Common myeloid progenitor, CD34-positive (primary cell): ENCODE results near the gene PDLIM1.

Source experiments
- CTCF ChIA-PET: fragments of 350-600 bp; sonication (Branson Sonifier 250); formaldehyde crosslinking; loops from one replicate; lab custom pipeline; 2021; ENCODE audit warnings: antibody characterized with exemption; lab: Charles Lee
- POLR2A ChIA-PET: fragments of 350-600 bp; sonication (Branson Sonifier 250); formaldehyde crosslinking; loops from one replicate; lab custom pipeline; 2021; ENCODE audit warnings: antibody characterized with exemption; lab: Charles Lee
- DNase-seq, 3 donors: peaks; one replicate each; pipeline versions ENCODE4 v3.0.0 to v3.0.0-alpha.2; 2013
- H3K27ac ChIP-seq, 2 experiments: 1 replicate in 1 of 2; 2 replicates in 1 of 2; pipeline ENCODE4 v1.7.0; 2013; ENCODE audit warnings: inconsistent platforms in 2 of 2, low read length in 2 of 2, mild to moderate bottlenecking in 2 of 2, low read depth in 1 of 2, moderate library complexity in 1 of 2; ENCODE audit not compliant: severe bottlenecking in 2 of 2, insufficient read depth in 1 of 2, poor library complexity in 1 of 2
- H3K27me3 ChIP-seq, 5 experiments: replicated peaks in 2 of 5; 1 replicate in 3 of 5; 2 replicates in 2 of 5; pipeline versions ENCODE4 v1.6.1 to v1.7.0; 2013; ENCODE audit warnings: low read length in 4 of 5, mild to moderate bottlenecking in 2 of 5, moderate library complexity in 2 of 5, inconsistent platforms in 1 of 5; ENCODE audit not compliant: insufficient read depth in 5 of 5, control insufficient read depth in 4 of 5
- H3K36me3 ChIP-seq, 4 experiments: 1 replicate in 2 of 4; 2 replicates in 2 of 4; pipeline versions ENCODE4 v1.6.1 to v1.7.0; 2013; ENCODE audit warnings: low read length in 3 of 4, control low read depth in 1 of 4, mild to moderate bottlenecking in 1 of 4; ENCODE audit not compliant: control insufficient read depth in 4 of 4, insufficient read depth in 4 of 4
- H3K4me1 ChIP-seq, 4 experiments: 1 replicate in 3 of 4; 2 replicates in 1 of 4; pipeline versions ENCODE4 v1.6.1 to v1.7.1; 2013; ENCODE audit warnings: low read length in 3 of 4, mild to moderate bottlenecking in 3 of 4, control low read depth in 1 of 4, inconsistent platforms in 1 of 4, moderate library complexity in 1 of 4; ENCODE audit not compliant: control insufficient read depth in 4 of 4, insufficient read depth in 4 of 4; ENCODE audit errors: control extremely low read depth in 1 of 4
- H3K4me3 ChIP-seq, 7 experiments: 1 replicate in 4 of 7; 2 replicates in 3 of 7; pipeline versions ENCODE4 v1.5.1 to v1.7.0; 2013; ENCODE audit warnings: mild to moderate bottlenecking in 7 of 7, low read length in 6 of 7, moderate library complexity in 6 of 7, inconsistent platforms in 2 of 7, low read depth in 2 of 7, control low read depth in 1 of 7; ENCODE audit not compliant: insufficient read depth in 4 of 7, control insufficient read depth in 1 of 7; ENCODE audit errors: extremely low read depth in 1 of 7
- H3K9me3 ChIP-seq, 5 experiments: 1 replicate in 4 of 5; 2 replicates in 1 of 5; pipeline versions ENCODE4 v1.6.1 to v1.7.1; 2013; ENCODE audit warnings: low read length in 4 of 5, mild to moderate bottlenecking in 2 of 5, inconsistent platforms in 1 of 5, low read depth in 1 of 5, moderate library complexity in 1 of 5; ENCODE audit not compliant: control insufficient read depth in 4 of 5, insufficient read depth in 2 of 5; ENCODE audit errors: control extremely low read depth in 1 of 5
- WGBS: methylation state at CpG from one replicate; pipeline ENCODE4 v1.1.5; 2013; ENCODE audit not compliant: insufficient coverage; 5-methylcytosine and 5-hydroxymethylcytosine counted together

Gene PDLIM1

GRCh38 chr10:95289003-95289920 is 1.5 kb downstream of the PDLIM1 start:
- H3K4me1 ChIP-seq = peaks cover 0 to 20% (median 11%) of the 10 kb centered on the region in 4 experiments

GRCh38 chr10:95288303-95288702 is 2.5 kb downstream of the PDLIM1 start:
- 100% methylated on average over 1 of the region's 1 CpG for WGBS
- H3K27ac ChIP-seq = no peak overlapping the region
- peaks cover 0 to 20% (median 11%) of the 10 kb centered on the region in 4 experiments for H3K4me1 ChIP-seq
- ChIA-PET POLR2A (no interaction called here), CTCF (interaction anchor here (1.2 to 2.5 kb wide), 4 partner anchors 10 to 74 kb away, joined by 4 to 10 read pairs (median 5); no protein-coding TSS in a partner anchor)
- H3K36me3 ChIP-seq = no peaks in the 10 kb centered on the region
- no peak for DNase-seq
- H3K9me3 ChIP-seq = no peaks in the 10 kb centered on the region
- H3K27me3 ChIP-seq = no peaks in the 10 kb centered on the region
- H3K4me3 ChIP-seq = no peak overlapping the region

More at GRCh38 chr10:95289003-95289920, 1.5 kb downstream of the PDLIM1 start:
- Histone ChIP-seq H3K36me3 (no peaks in the 10 kb centered on the region), H3K9me3 (no peaks in the 10 kb centered on the region), H3K4me3 (peak overlapping the region in 3 of 7 experiments; percentile 65 to 85 (median 76)), H3K27ac (no peak overlapping the region), H3K27me3 (no peaks in the 10 kb centered on the region)
- ChIA-PET CTCF (interaction anchor here (0.7 to 2.5 kb wide), 3 partner anchors 11 to 46 kb away, joined by 3 to 10 read pairs (median 4); no protein-coding TSS in a partner anchor), POLR2A (interaction anchor here (1.2 kb wide), 1 partner anchor 22 kb away, joined by 3 read pairs; no protein-coding TSS in a partner anchor)
- 91% methylated on average over 10 of the region's 12 CpGs for WGBS
- DNase-seq = no peak

- H3K36me3 ChIP-seq = no peaks in the 10 kb centered on the region
- H3K4me3 ChIP-seq = no peak overlapping the region
- ChIA-PET POLR2A (no interaction called here), CTCF (interaction anchor here (1.1 to 2.3 kb wide), 4 partner anchors 20 to 87 kb away, joined by 3 to 6 read pairs (median 4); no protein-coding TSS in a partner anchor)
- H3K27me3 ChIP-seq = no peaks in the 10 kb centered on the region
- H3K4me1 ChIP-seq = peaks cover 0 to 20% (median 11%) of the 10 kb centered on the region in 4 experiments
- 92% methylated on average over 3 of the region's 3 CpGs for WGBS
- no peak for DNase-seq
- no peak overlapping the region for H3K27ac ChIP-seq
- H3K9me3 ChIP-seq = no peaks in the 10 kb centered on the region
These were observed 3.5 kb downstream of the PDLIM1 start for GRCh38 chr10:95287281-95287680.

GRCh38 chr10:95286707-95287106 is 4.1 kb downstream of the PDLIM1 start:
- Histone ChIP-seq H3K4me3 (no peak overlapping the region), H3K27me3 (no peaks in the 10 kb centered on the region), H3K36me3 (no peaks in the 10 kb centered on the region), H3K27ac (no peak overlapping the region), H3K9me3 (no peaks in the 10 kb centered on the region), H3K4me1 (peaks cover 0 to 20% (median 11%) of the 10 kb centered on the region in 4 experiments)
- ChIA-PET POLR2A (no interaction called here), CTCF (interaction anchor here (0.9 to 2.3 kb wide), 4 partner anchors 20 to 88 kb away, joined by 3 to 6 read pairs (median 3); no protein-coding TSS in a partner anchor)
- WGBS = no CpG with 5 or more reads among the region's 1 CpG
- no peak for DNase-seq

GRCh38 chr10:95285556-95285955 is 5.2 kb downstream of the PDLIM1 start:
- Histone ChIP-seq H3K27ac (no peak overlapping the region), H3K4me1 (peaks cover 0 to 16% (median 6%) of the 10 kb centered on the region in 4 experiments), H3K36me3 (no peaks in the 10 kb centered on the region), H3K9me3 (no peaks in the 10 kb centered on the region), H3K27me3 (no peaks in the 10 kb centered on the region), H3K4me3 (no peak overlapping the region)
- ChIA-PET CTCF (interaction anchor here (1.2 kb wide), 1 partner anchor 21 kb away, joined by 3 read pairs; no protein-coding TSS in a partner anchor), POLR2A (interaction anchor here (0.6 kb wide), 1 partner anchor 32 kb away, joined by 3 read pairs; no protein-coding TSS in a partner anchor)
- no peak for DNase-seq
- WGBS = no CpG with 5 or more reads among the region's 2 CpGs

- DNase-seq = no peak
- H3K27me3 ChIP-seq = no peaks in the 10 kb centered on the region
- ChIA-PET POLR2A (no interaction called here), CTCF (interaction anchor here (0.7 to 1.2 kb wide), 2 partner anchors 13 to 20 kb away, joined by 3 read pairs; no protein-coding TSS in a partner anchor)
- no peaks in the 10 kb centered on the region for H3K9me3 ChIP-seq
- H3K4me1 ChIP-seq = peaks cover 0 to 11% (median under 1%) of the 10 kb centered on the region in 4 experiments
- H3K27ac ChIP-seq = no peak overlapping the region
- no peaks in the 10 kb centered on the region for H3K36me3 ChIP-seq
- no peak overlapping the region for H3K4me3 ChIP-seq
- 89% methylated on average over 3 of the region's 3 CpGs for WGBS
These were observed 6.0 kb downstream of the PDLIM1 start for GRCh38 chr10:95284807-95285206.
